ENCODE data around the gene TDRD7.

DNA sequence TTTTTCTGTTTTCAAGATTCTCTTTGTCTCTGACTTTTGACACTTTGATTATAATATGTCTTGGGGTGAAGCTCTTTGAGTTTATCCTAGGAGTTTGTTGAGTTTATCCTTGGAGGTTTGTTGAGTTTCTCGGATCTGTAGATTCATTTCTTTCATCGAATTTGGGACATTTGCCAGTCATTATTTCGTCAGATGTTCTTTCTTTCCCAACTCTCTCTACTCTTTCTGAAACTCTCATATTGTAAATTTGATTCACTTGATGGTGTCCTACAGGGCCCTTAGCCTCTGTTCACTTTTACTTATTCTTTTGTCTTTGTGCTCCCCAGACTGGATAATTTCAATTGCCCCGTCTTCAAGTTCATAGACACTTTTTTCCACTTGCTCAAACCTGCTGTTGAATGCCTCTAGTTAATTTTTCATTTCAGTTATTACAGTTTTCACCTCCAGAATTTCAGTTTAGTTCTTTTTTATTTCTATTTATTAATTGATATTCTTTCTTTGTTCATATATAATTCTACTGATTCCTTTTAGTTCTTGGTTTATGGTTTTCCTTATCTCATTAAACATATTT, 8.1 kb upstream of the TDRD7 start:
- TF ChIP-seq GATA2 (IDR thresholded peaks at IDR 0.05; ENCODE audit: low read depth, low read length), result no peak
- TF ChIP-seq GATA3 (IDR thresholded peaks at IDR 0.05; ENCODE audit: low read depth, low read length), result no peak

Measured in SH-SY5Y (cell line).